GM19099 (cell line): ENCODE results near the gene MMAB.

ENCODE experiments used
- POLR2A ChIP-seq: IDR thresholded peaks from 3 replicates; pipeline ENCODE4 v1.6.1; 2011; ENCODE audit warnings: low read depth; ENCODE audit not compliant: insufficient read length; ENCODE audit errors: extremely low read depth

The MMAB gene

DNA sequence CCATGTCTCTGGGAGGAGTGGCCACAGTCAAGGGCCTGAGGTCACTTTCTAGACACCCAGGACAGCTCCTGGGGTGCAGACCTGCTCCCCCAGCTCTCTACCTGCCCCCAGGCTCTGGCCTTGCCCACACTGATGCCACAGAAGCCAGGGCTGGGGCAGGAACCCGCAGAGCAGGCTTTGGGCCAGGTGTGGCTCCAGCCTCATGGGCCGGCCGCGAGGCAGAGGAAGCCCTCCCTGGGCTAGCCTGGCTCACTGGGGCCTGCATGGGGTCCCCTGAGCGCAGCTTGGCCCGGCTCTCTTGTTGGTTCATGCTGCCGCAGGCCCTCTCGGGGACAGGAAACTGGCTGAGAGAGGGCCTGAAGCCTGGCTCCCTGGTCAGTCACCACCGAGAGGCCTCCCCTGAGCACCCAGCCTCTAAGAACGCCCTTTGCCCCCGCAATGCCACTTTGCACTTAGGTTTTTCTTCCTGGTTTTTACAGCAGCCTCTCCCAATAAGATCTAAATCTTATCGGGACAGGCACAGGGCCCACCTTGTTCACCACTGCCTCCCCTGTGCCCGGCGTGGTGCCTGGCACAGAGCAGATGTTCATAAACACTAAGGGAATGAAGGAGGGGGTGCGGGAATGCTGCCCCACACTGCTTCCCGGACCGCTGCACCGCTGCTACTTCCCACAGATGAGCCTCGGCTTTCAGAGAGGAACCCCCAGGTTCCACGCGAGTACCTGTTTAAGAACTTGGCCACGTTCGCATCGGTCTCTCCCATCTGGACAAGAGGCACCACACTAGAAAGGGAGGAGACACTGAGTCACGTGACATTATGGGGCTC lies 14.7 kb downstream of the MMAB start:
- no peak for TF ChIP-seq POLR2A

DNA sequence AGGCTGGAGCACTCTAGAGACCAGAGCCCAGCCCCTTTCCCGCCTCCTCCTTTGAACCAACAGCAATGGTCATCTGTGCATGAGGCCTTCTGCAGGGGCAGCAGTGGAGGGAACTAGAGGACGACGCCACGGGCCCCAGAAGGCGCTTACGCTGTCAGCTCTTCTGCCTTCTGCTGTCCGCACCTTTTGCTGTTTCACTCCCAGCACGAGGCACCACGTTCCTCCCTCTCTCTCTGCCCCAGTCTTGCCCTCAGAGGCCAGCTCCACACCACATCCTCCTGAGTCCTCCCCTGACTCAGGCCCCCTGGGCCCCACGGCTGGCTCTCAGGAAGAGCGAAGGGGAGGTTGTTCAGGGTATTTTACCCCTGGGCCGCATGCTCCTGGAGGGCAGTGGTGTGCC lies 15.5 kb downstream of the MMAB start:
- no peak for TF ChIP-seq POLR2A

DNA sequence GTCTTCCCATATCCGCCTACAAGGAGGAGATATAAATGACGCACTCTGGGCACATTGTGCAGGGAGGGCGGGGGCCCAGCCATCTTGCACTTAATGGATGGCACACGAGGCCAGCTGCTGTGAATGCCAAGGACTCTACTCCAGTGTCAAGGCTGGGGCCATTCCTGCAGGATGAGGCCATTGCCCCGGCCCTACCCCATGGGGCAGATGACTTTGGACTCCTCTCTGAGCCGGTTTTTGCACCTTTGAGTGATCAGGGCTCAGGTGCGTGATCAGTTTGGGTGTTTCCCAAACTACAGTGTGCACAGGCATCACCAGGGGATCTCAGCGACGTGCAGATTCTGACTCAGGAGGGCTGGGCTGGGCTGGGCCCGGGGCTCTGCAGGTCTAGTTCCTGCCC lies 16.1 kb downstream of the MMAB start:
- no peak for TF ChIP-seq POLR2A

DNA sequence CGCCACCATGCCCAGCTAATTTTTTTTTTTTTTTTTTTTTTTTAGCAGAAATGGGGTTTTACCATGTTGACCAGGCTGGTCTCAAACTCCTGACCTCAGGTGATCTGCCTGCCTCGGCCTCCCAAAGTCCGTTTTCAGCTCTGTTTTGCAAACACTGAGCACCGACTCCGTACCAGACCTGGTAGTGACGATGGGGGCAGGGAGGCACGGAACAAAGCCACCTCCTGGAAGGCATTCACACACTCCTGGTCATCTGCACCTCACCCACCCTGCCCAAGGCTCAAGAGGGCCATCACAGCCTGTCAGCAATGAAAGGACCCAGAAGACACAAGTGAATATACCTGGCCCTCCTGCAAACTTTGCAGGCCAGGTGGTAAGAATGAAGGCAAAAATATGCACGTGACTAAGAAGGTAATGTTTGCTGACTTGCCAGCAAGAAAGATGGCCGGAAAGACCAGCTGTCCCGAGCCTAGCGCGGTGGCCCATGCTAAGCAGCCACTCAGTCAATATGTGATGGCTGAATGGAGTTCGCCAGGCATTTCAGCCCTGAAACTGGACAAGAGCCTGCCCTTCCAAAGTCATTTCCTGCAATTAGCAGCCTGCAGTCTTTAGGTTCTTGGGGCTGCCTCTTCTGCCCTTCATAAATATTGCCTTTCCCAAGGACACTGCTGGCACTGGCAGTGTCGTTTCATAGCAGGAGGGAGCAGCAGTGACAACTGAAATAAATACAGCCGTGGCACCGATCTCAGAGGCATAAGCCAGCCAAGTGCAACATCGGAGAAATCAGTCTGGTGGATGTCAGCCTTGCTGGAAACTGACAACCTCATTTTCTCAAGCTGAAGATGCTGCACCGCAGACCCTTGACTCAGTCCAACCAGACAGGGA lies 17.6 kb downstream of the MMAB start:
- TF ChIP-seq POLR2A, result no peak

DNA sequence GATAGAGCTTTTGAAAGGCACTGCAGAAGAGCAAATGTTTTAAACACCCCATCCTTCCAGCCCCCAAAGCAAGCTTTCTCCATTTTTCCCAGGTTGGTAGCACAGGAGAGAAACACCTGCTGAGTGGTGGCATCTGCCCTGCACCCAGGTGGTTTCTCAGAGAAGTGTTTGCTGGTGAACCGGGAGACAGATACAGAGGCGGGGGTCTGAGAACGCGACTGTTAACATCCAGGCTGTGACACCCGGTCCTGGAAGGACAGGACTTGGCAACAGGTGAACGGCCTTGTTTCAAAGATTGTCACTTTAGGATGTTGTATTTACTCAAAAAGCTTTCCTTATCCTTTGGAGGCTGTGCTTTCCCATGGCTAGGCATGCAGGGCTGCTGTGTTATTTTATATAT lies 18.5 kb downstream of the MMAB start:
- TF ChIP-seq POLR2A, result no peak

DNA sequence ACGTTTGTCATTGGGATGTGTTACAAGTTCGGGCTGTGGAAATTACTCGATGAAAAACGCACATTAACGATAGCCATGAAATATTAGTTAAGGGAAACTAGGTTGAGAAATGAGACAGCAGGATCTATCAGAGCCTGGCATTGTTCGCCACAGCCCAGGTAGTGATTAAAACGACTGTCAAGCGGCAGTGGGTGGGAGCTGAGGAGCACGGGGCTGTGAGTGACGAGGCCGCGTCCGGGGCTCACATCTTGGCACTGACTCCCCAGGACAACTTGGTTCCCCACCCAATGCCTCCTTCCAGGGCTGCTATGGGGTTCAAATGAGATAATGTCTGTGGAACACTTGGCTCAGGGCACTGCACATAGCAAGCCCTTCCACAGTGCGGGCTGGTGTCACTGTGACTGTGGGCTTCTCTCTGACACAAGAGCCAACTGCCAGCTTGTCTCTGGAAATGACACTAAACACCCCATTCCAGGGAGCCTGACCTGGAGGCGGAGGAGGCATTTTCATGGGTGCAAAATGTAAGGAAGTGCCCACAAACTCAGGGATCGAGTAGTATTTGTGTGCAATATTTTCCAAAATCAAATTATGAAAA lies 19.3 kb downstream of the MMAB start:
- TF ChIP-seq POLR2A, result no peak

DNA sequence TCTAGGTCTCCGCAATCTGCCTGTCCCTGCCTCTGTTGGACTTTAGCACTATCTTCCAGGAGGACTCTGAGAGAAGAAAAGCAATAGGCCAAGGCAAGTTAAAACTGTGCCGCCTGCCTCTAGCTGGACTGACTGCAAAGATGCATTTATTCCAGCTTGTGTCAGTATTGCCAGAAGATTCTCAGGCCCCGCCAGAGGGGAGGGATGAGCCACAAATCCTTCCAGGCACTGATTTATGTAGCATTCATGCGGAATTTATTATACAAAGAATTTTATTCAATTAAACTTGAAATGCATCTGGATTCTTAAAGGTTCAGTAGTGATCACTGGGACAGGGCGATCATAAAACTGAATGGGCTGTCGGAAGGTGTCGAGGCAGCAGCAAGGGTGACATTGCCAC lies 19.8 kb downstream of the MMAB start:
- TF ChIP-seq POLR2A, result no peak

DNA sequence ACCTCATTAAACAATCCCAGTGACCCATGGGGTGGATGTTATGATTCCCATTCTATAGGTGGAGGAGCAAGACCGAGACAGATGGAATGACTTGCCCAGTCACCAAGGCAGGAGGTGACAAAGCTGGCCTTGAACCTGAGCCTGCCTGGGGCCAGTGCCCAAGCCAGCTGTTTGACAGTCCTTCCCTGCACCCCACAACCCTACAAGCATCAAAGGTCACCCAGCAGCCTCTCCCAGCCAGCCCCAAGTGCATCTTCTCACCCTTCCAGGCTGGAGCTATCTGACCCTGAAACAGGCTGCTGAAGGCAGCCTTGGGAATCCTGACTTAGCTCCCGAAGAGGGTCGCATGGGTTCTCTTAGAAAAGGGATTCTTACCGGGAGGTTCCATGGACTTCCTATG lies 20.3 kb downstream of the MMAB start:
- no peak for TF ChIP-seq POLR2A

DNA sequence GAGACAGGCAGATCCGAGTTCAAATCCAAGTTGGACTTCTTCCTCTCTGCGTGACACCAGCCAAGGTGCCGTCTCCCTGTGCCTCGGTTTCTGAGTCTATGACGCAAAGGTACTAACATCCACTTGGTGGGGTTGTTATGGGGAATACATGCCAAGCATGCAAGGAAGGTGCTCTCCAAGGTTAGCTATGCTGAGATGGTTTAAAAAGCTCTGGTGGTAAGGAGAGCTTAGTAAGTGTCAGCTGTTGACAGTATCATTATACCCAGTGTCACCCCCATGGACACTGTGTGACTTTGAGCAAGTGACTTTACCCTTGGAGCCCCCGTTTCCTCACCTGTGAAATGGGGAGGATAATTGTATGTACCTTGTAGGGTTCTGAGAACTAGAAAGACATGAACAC lies 22.2 kb downstream of the MMAB start:
- no peak for TF ChIP-seq POLR2A

DNA sequence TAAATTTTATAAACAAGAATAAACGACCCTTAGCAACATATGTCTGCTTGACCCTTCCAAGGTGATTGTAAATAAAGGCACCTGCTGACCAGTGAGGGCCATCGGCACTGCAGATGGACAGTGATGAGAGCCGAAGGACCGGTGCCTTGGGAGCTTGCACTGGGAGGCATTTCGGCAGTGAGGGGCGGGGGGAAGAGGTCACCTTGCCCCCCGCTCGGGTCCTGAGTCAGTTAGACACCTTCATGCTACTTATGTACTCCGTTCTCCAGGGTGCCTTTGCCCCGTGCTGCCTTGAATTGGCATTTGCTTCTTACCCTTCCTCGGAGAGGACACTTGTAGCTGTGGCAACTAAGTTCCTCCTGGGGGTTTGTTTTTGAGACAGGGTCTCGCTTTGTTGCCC lies 23.0 kb downstream of the MMAB start:
- no peak for TF ChIP-seq POLR2A

DNA sequence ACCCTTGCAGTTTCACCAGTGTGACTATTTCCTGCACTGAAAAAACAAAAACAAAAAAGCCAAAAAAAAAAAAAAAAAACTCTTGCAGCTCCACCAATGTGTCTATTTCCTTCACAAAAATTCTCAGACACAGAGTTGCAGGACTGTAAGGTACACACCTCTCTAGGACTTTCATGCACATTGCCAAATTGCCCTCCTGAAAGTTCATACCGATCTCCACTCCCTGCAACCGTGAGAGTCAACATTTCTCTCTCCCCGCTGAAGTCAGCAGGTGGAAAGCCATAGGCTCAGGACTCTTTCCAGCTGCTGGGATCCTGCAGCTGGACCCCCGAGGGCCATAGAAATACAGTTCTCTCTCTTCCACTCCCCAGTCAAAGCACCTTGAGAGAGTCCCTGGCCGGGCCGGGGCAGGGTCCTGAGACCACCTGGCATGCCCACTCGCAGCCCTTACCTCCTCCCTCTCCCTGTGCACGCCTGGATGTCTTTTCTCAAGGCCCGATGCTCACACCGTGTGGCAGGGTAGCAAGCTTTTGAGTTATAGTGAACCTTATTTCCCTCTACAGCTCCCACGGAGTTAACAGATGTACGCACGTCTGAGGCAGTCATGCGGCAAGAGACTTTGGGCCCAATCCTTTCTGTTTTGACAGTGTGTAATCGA lies 23.6 kb downstream of the MMAB start:
- TF ChIP-seq POLR2A, result no peak

DNA sequence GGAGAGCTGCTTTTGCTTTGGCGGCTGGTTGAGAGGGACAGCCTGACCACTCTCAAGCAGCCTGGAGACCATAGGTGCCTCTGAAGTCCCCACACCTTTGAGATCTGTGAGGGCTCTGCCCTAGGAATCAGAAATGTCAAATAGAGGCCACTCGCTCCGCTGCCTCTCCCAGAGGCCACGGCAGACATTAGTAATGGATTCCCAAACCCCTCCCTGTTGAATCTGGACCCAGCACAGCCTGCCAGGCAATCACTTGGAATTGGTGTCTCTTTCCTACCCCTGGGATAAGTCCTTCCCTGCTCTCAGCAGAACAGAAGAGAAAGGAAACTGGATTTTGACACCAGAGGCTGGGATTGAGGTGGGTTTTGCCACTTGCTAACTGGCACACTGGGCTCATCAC lies 25.0 kb downstream of the MMAB start:
- TF ChIP-seq POLR2A, result no peak

DNA sequence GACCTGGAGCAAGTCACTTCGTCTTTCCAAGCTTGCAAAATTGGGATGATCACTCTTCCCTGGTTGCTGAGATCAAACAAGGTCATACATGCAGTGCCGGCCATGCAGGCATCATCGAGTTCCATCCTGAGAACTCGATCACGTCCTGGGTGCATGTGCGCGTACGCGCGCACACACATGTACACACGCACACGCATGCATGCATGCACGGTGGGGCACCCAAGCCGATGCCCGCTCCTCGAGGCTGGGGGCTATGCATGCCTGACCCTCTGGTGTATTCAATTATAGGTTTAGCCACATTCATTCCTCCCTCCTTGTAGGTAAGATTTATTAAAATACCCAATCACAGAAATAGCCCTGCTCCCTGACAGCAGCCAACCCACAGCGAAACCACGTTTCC lies 26.0 kb downstream of the MMAB start:
- TF ChIP-seq POLR2A, result no peak

DNA sequence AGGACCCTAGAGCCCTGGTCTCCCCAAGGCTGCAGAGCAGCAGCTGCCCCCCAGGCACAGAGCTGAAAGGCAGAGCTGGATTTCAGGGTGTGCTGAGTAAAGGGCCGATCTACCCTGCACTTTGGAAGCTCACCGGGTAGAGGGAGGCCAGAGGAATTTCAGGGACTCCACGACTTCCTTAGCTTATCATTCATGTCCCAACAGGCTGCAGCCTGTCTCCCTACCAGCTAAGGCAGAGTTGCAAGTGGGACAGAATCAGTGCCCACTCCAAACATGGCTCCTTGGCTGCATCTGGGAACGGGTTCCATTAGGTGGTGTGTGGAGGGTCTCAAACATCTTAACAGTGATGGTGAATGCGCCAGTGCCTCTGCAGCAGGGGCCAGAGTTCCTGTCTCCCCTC lies 27.5 kb downstream of the MMAB start:
- no peak for TF ChIP-seq POLR2A

DNA sequence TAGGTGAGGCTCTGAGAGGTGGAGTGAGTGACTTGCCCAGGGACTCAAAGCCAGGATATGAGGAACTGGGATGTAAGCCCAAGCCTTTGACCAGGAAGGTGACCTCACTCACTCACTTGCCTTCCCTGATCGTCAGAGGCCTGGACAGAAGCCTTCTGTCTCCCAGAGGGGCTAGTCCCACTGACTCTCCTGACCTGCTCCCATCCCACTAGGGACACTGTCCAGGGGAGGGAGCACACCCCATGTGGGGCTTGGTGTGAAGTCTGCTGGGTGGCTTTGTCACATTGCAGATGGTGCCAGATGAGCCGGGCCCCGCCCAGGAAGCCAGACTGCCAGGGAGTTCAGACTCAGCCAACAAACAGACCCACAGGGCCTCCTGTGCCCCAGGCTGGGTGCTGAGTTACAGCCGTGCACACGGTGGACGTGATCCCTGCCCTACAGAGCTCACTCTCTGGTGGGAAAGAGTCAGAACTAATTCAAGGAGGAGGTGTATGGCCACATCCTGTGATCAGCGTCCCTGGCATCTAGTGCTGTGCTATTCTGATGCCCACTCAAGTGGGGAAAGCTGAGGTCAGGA lies 28.3 kb downstream of the MMAB start:
- no peak for TF ChIP-seq POLR2A
